ENCODE results near the gene MYOT. TPM values are rescaled to one million over a fixed set of nuclear protein-coding genes. Genes with fewer than 3 reads are reported as not detected.

Gene MYOT
- total RNA-seq, 1 experiment from 2014 or later: not detected

DNA sequence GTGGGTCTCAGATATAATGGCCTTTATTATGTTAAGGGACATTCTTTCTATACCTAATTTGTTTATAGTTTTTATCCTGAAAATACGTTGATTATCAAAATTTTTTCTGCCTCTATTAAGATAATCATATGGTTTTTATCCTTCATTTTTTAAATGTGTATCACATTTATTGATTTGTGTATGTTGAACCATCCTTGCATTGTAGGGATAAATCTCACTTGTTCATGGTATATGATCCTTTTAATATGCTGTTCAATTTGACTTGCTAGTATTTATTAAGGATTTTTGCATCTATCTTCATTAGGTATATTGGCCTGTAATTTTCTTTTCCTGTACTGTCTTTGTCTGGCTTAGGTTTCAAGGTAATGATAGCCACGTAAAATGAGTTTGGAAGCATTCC, 47.1 kb downstream of the MYOT start:
- CTCF ChIA-PET: no interaction called here
- BruUV-seq (replicated peaks): no TSS peak
- no peak for DNase-seq
- H3K9me3 Mint-ChIP-seq (ENCODE audit: low read depth, unreplicated experiment): peaks cover 10% of the 10 kb centered on the region
- no peak overlapping the region for H3K27ac Mint-ChIP-seq (ENCODE audit: unreplicated experiment)
- H3K36me3 Mint-ChIP-seq (ENCODE audit: insufficient read depth, unreplicated experiment): peaks cover 7% of the 10 kb centered on the region
- H3K4me3 Mint-ChIP-seq (ENCODE audit: low read depth, unreplicated experiment): no peak overlapping the region
- TF ChIP-seq, protein P1, sequence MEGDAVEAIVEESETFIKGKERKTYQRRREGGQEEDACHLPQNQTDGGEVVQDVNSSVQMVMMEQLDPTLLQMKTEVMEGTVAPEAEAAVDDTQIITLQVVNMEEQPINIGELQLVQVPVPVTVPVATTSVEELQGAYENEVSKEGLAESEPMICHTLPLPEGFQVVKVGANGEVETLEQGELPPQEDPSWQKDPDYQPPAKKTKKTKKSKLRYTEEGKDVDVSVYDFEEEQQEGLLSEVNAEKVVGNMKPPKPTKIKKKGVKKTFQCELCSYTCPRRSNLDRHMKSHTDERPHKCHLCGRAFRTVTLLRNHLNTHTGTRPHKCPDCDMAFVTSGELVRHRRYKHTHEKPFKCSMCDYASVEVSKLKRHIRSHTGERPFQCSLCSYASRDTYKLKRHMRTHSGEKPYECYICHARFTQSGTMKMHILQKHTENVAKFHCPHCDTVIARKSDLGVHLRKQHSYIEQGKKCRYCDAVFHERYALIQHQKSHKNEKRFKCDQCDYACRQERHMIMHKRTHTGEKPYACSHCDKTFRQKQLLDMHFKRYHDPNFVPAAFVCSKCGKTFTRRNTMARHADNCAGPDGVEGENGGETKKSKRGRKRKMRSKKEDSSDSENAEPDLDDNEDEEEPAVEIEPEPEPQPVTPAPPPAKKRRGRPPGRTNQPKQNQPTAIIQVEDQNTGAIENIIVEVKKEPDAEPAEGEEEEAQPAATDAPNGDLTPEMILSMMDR (IDR thresholded peaks at IDR 0.05; ENCODE audit: unreplicated experiment): no peak
- intact Hi-C loops (cut with micrococcal nuclease; ENCODE audit: unreplicated experiment): no loop called here
- no peaks in the 10 kb centered on the region for H3K4me1 Mint-ChIP-seq (ENCODE audit: low read depth, unreplicated experiment)
- H3K27me3 Mint-ChIP-seq (ENCODE audit: unreplicated experiment): no peaks in the 10 kb centered on the region

DNA sequence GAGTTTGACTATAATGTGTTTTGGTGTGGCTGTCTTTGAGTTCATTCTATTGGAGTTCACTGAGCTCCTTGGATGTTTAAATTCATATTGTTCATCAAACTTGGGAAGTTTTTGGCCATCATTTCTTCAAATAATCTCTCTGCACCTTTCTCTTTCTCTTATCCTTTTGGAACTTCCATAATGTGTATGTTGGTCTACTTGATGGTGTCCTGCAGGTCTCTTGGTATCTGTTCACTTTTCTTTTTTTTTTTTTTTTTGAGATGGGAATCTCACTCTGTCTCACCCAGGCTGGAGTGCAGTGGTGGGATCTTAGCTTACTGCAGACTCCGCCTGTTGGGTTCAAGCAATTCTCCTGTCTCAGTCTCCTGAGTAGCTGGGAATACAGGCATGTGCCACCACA, 49.3 kb downstream of the MYOT start:
- Mint-ChIP-seq H3K36me3 (ENCODE audit: insufficient read depth, unreplicated experiment) (peaks cover 8% of the 10 kb centered on the region), H3K27ac (ENCODE audit: unreplicated experiment) (peak overlapping the region; percentile 6), H3K4me1 (ENCODE audit: low read depth, unreplicated experiment) (no peaks in the 10 kb centered on the region), H3K9me3 (ENCODE audit: low read depth, unreplicated experiment) (peaks cover 10% of the 10 kb centered on the region), H3K27me3 (ENCODE audit: unreplicated experiment) (no peaks in the 10 kb centered on the region), H3K4me3 (ENCODE audit: low read depth, unreplicated experiment) (no peak overlapping the region)
- no TSS peak for BruUV-seq (replicated peaks)
- DNase-seq: no peak
- intact Hi-C loops (cut with micrococcal nuclease; ENCODE audit: unreplicated experiment): no loop called here
- TF ChIP-seq, protein P1 (IDR thresholded peaks at IDR 0.05; ENCODE audit: unreplicated experiment): no peak
- CTCF ChIA-PET: interaction anchor here (0.7 kb wide), 4 partner anchors 8 to 43 kb away, joined by 3 to 5 read pairs (median 4); partner anchors contain the start of gene PKD2L2

DNA sequence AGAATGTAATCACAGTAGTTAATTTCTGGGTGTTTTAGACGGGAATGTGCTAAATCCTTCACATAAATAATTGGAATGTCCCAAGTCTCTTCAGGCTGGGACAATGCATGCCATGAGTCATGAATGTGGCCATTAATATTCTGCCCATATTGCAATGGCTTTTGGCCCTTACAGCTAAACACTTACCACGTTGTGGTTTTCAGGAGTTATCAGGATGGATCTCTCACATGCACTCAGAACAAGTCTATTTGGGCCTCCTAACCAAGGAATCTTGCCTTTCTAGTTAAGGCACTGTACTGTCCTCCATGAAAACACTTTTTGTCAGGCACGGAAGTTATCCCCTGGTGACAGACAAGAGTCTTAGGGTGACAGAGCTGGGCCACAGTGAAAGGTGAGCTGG, 54.3 kb downstream of the MYOT start:
- no TSS peak for BruUV-seq (replicated peaks)
- no peak overlapping the region for H3K4me3 Mint-ChIP-seq (ENCODE audit: low read depth, unreplicated experiment)
- CTCF ChIA-PET: interaction anchor here (0.6 kb wide), 1 partner anchor 52 kb away, joined by 7 read pairs; no protein-coding TSS in a partner anchor
- intact Hi-C loops (cut with micrococcal nuclease; ENCODE audit: unreplicated experiment): no loop called here
- H3K27me3 Mint-ChIP-seq (ENCODE audit: unreplicated experiment): no peaks in the 10 kb centered on the region
- TF ChIP-seq, protein P1 (IDR thresholded peaks at IDR 0.05; ENCODE audit: unreplicated experiment): no peak
- peaks cover 5% of the 10 kb centered on the region for H3K9me3 Mint-ChIP-seq (ENCODE audit: low read depth, unreplicated experiment)
- H3K27ac Mint-ChIP-seq (ENCODE audit: unreplicated experiment): no peak overlapping the region
- no peaks in the 10 kb centered on the region for H3K4me1 Mint-ChIP-seq (ENCODE audit: low read depth, unreplicated experiment)
- H3K36me3 Mint-ChIP-seq (ENCODE audit: insufficient read depth, unreplicated experiment): peaks cover 18% of the 10 kb centered on the region
- no peak for DNase-seq

DNA sequence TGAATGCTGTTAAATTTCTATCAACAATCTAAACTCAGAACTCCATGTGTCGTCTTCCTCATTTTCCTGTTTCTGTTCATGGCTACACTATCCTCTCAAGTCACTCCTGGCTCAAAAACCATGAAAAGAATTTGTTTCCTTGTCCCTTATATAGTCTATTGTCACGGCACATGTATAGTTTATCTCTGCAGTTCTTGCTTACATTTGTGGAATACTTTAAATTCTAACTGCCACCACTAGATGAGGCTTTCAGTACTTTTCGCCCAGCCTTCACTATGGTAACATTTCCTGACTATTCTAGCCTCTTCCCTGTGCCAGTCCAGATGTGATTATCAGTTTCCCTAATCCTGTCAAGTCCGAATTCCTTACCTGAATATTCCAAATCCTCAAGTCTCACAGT, 56.2 kb downstream of the MYOT start:
- CTCF ChIA-PET: no interaction called here
- no peak for DNase-seq
- no peak overlapping the region for H3K27ac Mint-ChIP-seq (ENCODE audit: unreplicated experiment)
- TF ChIP-seq, protein P1 (IDR thresholded peaks at IDR 0.05; ENCODE audit: unreplicated experiment): no peak
- H3K9me3 Mint-ChIP-seq (ENCODE audit: low read depth, unreplicated experiment): no peaks in the 10 kb centered on the region
- no TSS peak for BruUV-seq (replicated peaks)
- intact Hi-C loops (cut with micrococcal nuclease; ENCODE audit: unreplicated experiment): no loop called here
- H3K4me1 Mint-ChIP-seq (ENCODE audit: low read depth, unreplicated experiment): no peaks in the 10 kb centered on the region
- no peaks in the 10 kb centered on the region for H3K27me3 Mint-ChIP-seq (ENCODE audit: unreplicated experiment)
- no peak overlapping the region for H3K4me3 Mint-ChIP-seq (ENCODE audit: low read depth, unreplicated experiment)
- H3K36me3 Mint-ChIP-seq (ENCODE audit: insufficient read depth, unreplicated experiment): peaks cover 13% of the 10 kb centered on the region
